Stimulated activated CD8-positive, alpha-beta memory T cell treated with anti-CD3 and anti-CD28 coated beads, Interleukin-7, amount 100 ng/mL, for 24 hours (primary cell): ENCODE data around the gene SMG7.

Source experiments
- DNase-seq: peaks from one replicate; pipeline ENCODE4 v3.0.0-alpha.2; 2020; ENCODE audit warnings: low read depth

Gene SMG7

DNA sequence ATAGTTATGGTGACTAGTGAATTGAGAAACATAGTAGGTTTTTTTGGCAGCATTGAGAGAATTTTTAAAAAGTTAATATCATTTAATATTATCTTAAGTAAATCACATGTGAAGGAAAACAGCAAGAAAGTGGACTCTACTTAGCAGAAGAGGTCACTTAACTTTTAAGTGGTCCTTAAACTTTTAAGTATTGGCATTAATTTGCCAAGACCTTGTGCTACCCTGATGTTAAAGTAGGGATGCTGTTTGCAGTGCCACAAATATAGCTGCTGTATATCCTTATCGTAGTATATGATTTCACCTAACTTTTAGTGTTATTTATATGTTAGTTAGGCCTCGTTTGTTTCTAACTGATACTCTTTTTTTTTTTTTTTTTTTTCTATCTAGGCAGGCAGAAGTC, 40.2 kb downstream of the SMG7 start:
- no peak for DNase-seq

- no peak for DNase-seq
Observed at GRCh38 chr1:183514235-183514634, 41.9 kb downstream of the SMG7 start.

- DNase-seq = no peak
Observed at GRCh38 chr1:183515002-183515689, 42.8 kb downstream of the SMG7 start.

DNA sequence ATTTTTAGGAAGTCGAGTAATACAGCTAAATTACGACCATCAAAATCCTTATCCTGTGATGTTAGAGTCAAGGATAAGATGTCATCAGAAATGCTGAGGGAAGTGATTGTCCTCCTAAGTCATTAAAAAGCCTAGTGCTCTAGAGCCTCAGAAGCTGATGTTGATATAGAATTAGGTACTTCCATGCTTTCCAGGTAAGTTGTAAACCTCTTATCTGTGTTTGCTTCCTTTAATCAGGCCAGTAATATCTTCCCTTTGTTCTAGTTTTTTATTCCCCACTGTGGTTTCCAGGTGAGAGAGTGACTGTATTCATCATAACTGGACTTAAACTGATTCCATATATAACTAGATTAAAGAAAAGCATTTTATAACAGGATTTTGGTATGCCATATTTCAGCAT, 44.4 kb downstream of the SMG7 start:
- DNase-seq = no peak

DNA sequence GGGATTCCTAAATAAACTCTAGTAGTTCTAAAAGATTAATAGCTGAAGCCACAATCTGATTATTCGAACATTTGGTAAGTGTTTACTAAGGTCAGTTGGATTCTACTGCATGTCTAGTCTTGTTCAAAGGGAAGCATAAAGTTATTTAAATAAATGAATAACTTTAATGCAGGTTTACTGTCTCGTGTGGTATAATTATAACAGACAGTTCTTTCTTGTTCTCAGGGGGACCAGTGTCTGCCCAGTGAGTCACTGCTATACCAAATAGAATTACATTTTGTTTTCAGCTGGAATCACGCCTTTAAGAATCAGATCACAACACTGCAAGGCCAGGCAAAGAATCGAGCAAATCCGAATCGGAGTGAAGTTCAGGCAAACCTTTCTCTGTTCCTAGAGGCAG, 45.1 kb downstream of the SMG7 start:
- no peak for DNase-seq

GRCh38 chr1:183520379-183520778, 48.1 kb downstream of the SMG7 start:
- no peak for DNase-seq

- DNase-seq = no peak
Observed at GRCh38 chr1:183522104-183522503, 49.8 kb downstream of the SMG7 start.

DNA sequence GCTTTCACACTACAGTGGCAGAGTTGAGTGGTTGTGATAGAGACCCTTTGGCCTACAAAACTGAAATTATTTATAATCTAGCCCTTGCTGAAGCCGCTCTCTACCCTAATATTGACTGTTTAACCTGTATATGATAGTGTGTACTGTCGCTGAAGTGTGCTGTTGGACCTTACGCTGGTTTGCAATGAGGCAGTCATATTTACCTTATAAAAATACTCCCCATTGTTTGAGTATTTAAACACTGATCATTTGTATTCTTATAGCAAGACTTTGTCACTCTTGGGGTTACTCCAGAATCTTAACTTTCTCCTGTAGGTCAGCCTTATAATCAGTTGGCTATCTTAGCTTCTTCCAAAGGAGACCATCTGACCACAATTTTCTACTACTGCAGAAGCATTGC, 56.3 kb downstream of the SMG7 start:
- no peak for DNase-seq

- DNase-seq = no peak
Observed at GRCh38 chr1:183533617-183534174, 61.4 kb downstream of the SMG7 start.

- DNase-seq = no peak
Observed at GRCh38 chr1:183537405-183537804, 65.1 kb downstream of the SMG7 start.

DNA sequence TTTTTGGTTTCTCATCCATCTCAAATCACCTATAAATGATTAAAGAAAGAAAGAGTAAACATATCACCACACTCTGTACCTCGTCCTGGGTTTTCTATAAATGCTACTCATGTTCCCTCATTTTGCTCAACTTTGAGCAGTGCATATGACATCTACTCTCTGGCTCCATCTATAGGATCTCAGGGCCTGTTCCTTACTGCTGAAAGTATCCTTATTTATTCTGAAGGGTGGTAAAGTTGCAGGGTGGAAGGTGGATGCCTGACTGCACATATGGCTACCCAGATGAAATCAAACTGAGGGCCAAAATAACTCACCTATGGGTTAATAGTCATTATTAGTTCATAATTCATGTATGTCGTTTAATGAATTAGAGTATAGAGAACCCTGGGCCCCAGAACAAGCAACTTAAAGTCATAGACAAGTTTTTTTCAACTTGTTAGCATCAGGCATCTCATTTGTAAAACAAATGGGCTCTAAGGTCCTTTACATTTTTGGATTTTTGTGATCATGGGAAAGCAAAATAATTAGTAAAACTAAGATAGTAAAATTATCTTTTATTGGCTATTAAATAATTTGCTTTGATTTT, 71.4 kb downstream of the SMG7 start:
- no peak for DNase-seq

- DNase-seq = no peak
Observed at GRCh38 chr1:183544598-183545297, 72.4 kb downstream of the SMG7 start.

- no peak for DNase-seq
Observed at GRCh38 chr1:183546427-183546826, 74.1 kb downstream of the SMG7 start.

- no peak for DNase-seq
Observed at GRCh38 chr1:183548116-183548515, 75.8 kb downstream of the SMG7 start.

DNA sequence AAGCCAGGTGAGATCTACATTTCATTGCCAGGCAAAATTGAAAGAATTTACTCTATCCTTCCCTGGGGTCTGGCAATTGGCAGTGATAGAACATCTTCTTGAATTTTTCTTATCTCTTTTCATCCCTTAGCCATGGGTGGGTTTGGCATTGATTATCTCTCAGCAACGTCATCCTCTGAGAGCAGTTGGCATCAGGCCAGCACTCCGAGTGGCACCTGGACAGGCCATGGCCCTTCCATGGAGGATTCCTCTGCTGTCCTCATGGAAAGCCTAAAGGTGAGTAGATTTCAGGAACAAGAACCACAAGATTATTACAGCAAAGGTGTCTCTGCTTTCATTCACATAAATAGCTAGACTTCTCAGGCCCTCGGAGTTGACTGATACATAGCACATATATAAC, 78.6 kb downstream of the SMG7 start:
- no peak for DNase-seq

DNA sequence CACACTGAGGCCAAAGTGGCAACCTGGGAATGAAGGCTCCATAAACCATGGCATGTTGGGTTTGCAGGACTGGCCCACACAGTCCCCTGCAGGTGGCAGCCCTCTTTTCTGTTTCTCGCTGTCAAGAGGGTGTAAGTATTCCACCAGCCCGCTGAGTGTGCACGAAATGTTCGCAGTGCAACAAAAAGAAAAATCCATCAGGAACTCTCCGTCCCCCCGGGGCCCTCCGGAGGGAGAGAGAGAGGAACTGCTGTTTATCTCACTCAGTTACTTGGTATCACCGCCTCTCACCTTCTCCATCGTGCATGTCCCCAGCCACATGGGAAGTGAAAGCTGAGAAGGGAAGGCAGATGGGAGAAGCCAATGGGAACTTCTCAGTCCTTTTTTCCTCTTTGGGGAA, 79.6 kb downstream of the SMG7 start:
- DNase-seq = no peak

DNA sequence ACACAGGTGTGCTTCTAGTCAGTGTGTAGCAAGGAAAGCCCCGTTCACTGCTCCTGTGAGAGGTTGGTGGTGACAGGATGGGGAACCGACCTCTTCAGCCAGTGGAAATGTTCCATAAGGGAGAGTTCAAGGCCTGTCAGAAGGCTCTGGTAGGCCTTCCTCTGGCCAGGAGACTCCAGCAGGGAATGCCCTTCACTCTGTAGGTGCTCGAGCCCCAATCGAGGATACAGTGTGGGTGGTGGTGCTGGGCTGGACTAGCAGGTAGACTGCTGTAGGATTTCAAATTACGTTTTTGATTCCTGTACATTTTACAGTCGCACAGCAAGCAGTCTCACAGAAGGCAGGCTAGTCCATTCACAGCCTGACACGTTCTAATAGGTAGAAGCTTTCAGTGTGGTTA, 80.1 kb downstream of the SMG7 start:
- DNase-seq = no peak

DNA sequence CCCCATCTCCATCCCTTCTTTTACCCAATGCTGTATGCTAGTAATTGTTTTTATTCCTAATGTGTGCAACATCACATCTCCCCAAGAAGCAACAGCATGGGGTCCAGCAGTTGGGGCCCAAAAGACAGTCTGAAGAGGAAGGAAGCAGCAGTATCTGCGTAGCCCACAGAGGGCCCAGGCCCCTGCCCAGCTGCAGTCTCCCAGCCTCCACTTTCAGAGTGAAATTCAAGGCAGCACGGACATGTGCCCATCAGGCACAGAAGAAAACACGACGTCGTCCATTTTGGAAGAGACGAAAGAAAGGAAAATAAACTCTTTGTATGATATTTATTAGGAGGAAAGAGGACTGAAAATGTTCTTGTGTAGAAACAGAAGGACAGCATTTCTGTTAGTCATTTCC, 80.6 kb downstream of the SMG7 start:
- no peak for DNase-seq

- no peak for DNase-seq
Observed at GRCh38 chr1:183553331-183553730, 81.0 kb downstream of the SMG7 start.

DNA sequence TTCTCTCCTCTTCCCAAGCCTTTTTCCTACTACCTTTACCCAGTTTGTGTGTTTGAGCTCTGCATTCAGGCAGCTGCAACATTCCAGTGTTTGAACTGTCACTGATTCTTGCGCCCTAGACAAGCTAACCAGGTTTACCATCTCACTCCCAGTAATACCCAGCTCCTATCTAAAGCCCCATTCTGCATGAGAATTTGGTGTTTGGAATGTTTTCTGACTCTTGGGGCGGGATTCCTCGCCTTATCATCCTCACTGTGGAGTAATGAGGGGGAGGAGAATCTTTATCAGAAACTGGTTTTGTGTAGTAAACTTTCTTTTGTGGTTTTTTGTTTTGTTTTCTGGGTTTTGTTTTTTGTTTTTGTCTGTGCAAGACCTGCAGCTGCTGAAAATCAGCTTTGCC, 81.5 kb downstream of the SMG7 start:
- no peak for DNase-seq

DNA sequence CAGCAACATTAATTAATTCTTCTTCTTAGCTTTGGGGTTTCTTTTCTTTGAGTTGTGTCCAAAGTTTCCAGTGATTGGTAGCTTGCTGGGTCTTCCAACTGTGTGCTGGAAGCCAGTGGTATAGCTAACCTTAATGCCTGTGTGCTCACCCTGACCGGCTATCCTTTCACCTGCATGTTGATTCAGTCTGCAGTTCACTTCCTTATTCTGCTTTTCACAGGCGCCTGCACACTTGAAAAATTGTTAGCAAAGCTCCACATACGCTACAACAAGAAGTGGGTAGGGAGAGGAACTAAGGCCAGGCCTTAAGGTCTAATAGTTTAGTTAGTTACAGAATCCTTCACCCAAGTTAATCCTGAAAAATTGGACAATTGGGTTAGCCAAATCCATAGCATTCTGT, 82.3 kb downstream of the SMG7 start:
- DNase-seq = no peak

GRCh38 chr1:183559061-183559460, 86.8 kb downstream of the SMG7 start:
- DNase-seq = no peak

DNA sequence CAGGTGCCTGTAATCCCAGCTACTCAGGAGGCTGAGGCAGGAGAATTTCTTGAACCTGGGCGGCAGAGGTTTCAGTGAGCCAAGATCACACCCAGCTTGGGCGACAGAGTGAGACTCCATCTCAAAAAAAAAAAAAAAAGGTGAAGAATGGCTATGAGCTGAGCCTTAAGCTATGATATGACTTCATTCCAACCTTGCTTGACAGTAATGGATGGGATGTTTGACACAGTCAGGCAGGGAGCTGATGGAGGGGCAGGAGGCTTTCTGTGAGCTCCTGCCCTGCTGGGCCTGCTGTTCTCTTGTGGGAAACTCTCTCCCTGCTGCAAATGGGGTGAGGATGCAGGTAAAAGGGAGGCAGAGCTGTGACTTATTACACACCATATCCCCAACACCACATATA, 90.4 kb downstream of the SMG7 start:
- no peak for DNase-seq
